CD4-positive, alpha-beta T cell (primary cell): Measurements from ENCODE around the gene CMPK2. TPM values are rescaled to one million over a fixed set of nuclear protein-coding genes. Genes with fewer than 3 reads are reported as not detected.

ENCODE experiments used
- ATAC-seq: fragments of 200-7000 bp; cut with Tn5 transposase; one replicate; pipeline ENCODE4 v1.10.0; 2022; ENCODE audit warnings: mild to moderate bottlenecking; ENCODE audit not compliant: poor library complexity
- CTCF ChIA-PET: fragments of 350-600 bp; sonication (Branson Sonifier 250); formaldehyde crosslinking; loops from one replicate; lab custom pipeline; 2021; ENCODE audit warnings: antibody characterized with exemption, inconsistent platforms; lab: Charles Lee
- POLR2A ChIA-PET: fragments of 350-600 bp; sonication (Branson Sonifier 250); formaldehyde crosslinking; loops from one replicate; lab custom pipeline; 2021; ENCODE audit warnings: antibody characterized with exemption, inconsistent platforms; lab: Charles Lee
- DNase-seq, 14 experiments: peaks; one replicate each; pipeline ENCODE4 v3.0.0-alpha.2; 2013 to 2020; ENCODE audit warnings: mixed read lengths in 2 of 14
- H3K27ac ChIP-seq, 2 donors: one replicate each; pipeline versions ENCODE4 v1.5.1 to v1.7.0; 2013; ENCODE audit warnings: low read length in 2 of 2, low read depth in 1 of 2, mild to moderate bottlenecking in 1 of 2
- H3K27me3 ChIP-seq, 2 experiments: 1 replicate in 1 of 2; 2 replicates in 1 of 2; pipeline versions ENCODE4 v1.6.1 to v1.7.0; 2013; ENCODE audit warnings: low read length in 2 of 2, control low read depth in 1 of 2, mild to moderate bottlenecking in 1 of 2, moderate library complexity in 1 of 2; ENCODE audit not compliant: insufficient read depth in 2 of 2, control insufficient read depth in 1 of 2
- H3K36me3 ChIP-seq: one replicate; pipeline ENCODE4 v1.6.1; 2013; ENCODE audit warnings: low read length, control low read depth; ENCODE audit not compliant: insufficient read depth
- H3K4me1 ChIP-seq: one replicate; pipeline ENCODE4 v1.6.1; 2013; ENCODE audit warnings: low read length, control low read depth; ENCODE audit not compliant: insufficient read depth
- H3K4me3 ChIP-seq: one replicate; pipeline ENCODE4 v1.5.1; 2013; ENCODE audit warnings: mild to moderate bottlenecking, low read length, moderate library complexity
- H3K9me3 ChIP-seq, 2 experiments: 1 replicate in 1 of 2; 2 replicates in 1 of 2; pipeline versions ENCODE4 v1.6.1 to v1.7.0; 2013; ENCODE audit warnings: low read length in 2 of 2, mild to moderate bottlenecking in 2 of 2, control low read depth in 1 of 2, moderate library complexity in 1 of 2; ENCODE audit not compliant: control insufficient read depth in 1 of 2, insufficient read depth in 1 of 2
- H3K27ac Mint-ChIP-seq: one replicate; pipeline ENCODE4 v1.8.0; 2020; ENCODE audit warnings: mixed read lengths
- H3K27me3 Mint-ChIP-seq: one replicate; pipeline ENCODE4 v1.8.0; 2021; ENCODE audit warnings: mixed read lengths
- H3K36me3 Mint-ChIP-seq: one replicate; pipeline ENCODE4 v1.8.0; 2021; ENCODE audit warnings: low read depth, mixed read lengths
- H3K4me1 Mint-ChIP-seq: one replicate; pipeline ENCODE4 v1.8.0; 2021; ENCODE audit warnings: low read depth, mixed read lengths
- H3K4me3 Mint-ChIP-seq: one replicate; pipeline ENCODE4 v1.8.0; 2020; ENCODE audit warnings: mild to moderate bottlenecking, mixed read lengths
- H3K9me3 Mint-ChIP-seq: one replicate; pipeline ENCODE4 v1.8.0; 2020; ENCODE audit warnings: mixed read lengths
- CTCF ChIP-seq: fragments of 200-600 bp; IDR thresholded peaks from one replicate; pipeline ENCODE4 v1.8.0; 2022; ENCODE audit warnings: antibody characterized with exemption, mild to moderate bottlenecking
- intact Hi-C, 2 experiments: fragments of 100-400 bp; cut with DNase I in 1 of 2; cut with micrococcal nuclease in 1 of 2; formaldehyde crosslinking; loops; one replicate each; pipeline versions ENCODE4 v1.15.1 to v1.9.0; 2023 to 2025; cut with DNase I, micrococcal nuclease
- total RNA-seq, 174 experiments: library from RNA in 2 of 174; stranded (reverse) in 2 of 174; gene quantifications; one replicate each; pipeline ENCODE4 v1.2.3 and lab custom pipeline; 2021 to 2026

The CMPK2 gene
- total RNA-seq, 2 experiments from 2014 or later, result 6.5 to 7.6 TPM

- no peaks in the 10 kb centered on the region for H3K27me3 Mint-ChIP-seq
These were observed 40.7 kb downstream of the CMPK2 start for GRCh38 chr2:6824962-6825361.

GRCh38 chr2:6823111-6823510 is 42.6 kb downstream of the CMPK2 start:
- CTCF ChIA-PET, result no interaction called here
- intact Hi-C loops, result no loop called here
- Mint-ChIP-seq H3K27me3 (no peaks in the 10 kb centered on the region), H3K4me1 (peaks cover 14% of the 10 kb centered on the region), H3K9me3 (no peaks in the 10 kb centered on the region), H3K36me3 (no peaks in the 10 kb centered on the region), H3K4me3 (no peak overlapping the region), H3K27ac (no peak overlapping the region)
- no peak for TF ChIP-seq CTCF
- DNase-seq (no peak), ATAC-seq (no peak)
- Histone ChIP-seq H3K36me3 (no peaks in the 10 kb centered on the region), H3K4me3 (no peak overlapping the region), H3K27me3 (no peaks in the 10 kb centered on the region), H3K4me1 (no peaks in the 10 kb centered on the region), H3K27ac (no peak overlapping the region), H3K9me3 (no peaks in the 10 kb centered on the region)
- POLR2A ChIA-PET, result no interaction called here

More at GRCh38 chr2:6824962-6825361, 40.7 kb downstream of the CMPK2 start:
- Histone ChIP-seq H3K27ac (no peak overlapping the region), H3K36me3 (no peaks in the 10 kb centered on the region), H3K27me3 (no peaks in the 10 kb centered on the region), H3K4me3 (no peak overlapping the region), H3K9me3 (no peaks in the 10 kb centered on the region), H3K4me1 (no peaks in the 10 kb centered on the region)
- H3K9me3 Mint-ChIP-seq, result no peaks in the 10 kb centered on the region
- H3K4me3 Mint-ChIP-seq, result no peak overlapping the region
- no peak for DNase-seq
- POLR2A ChIA-PET, result interaction anchor here (0.6 kb wide), 1 partner anchor 191 kb away, joined by 4 read pairs; no protein-coding TSS in a partner anchor
- H3K27ac Mint-ChIP-seq, result no peak overlapping the region
- TF ChIP-seq CTCF, result no peak
- peaks cover 2% of the 10 kb centered on the region for H3K36me3 Mint-ChIP-seq
- ATAC-seq, result no peak
- CTCF ChIA-PET, result no interaction called here
- peaks cover 17% of the 10 kb centered on the region for H3K4me1 Mint-ChIP-seq
- intact Hi-C loops, result loop anchor here in 1 of 2 experiments (5.0 kb wide), 1 partner anchor 42 kb away; the partner anchor contains the start of gene CMPK2

GRCh38 chr2:6822406-6822805 is 43.3 kb downstream of the CMPK2 start:
- Histone ChIP-seq H3K4me3 (no peak overlapping the region), H3K36me3 (no peaks in the 10 kb centered on the region), H3K9me3 (no peaks in the 10 kb centered on the region), H3K27ac (no peak overlapping the region), H3K4me1 (no peaks in the 10 kb centered on the region), H3K27me3 (peaks cover 0 to 4% of the 10 kb centered on the region in 2 experiments)
- DNase-seq, result no peak
- no peaks in the 10 kb centered on the region for H3K9me3 Mint-ChIP-seq
- TF ChIP-seq CTCF, result no peak
- no peaks in the 10 kb centered on the region for H3K36me3 Mint-ChIP-seq
- POLR2A ChIA-PET, result no interaction called here
- ATAC-seq, result no peak
- intact Hi-C loops, result no loop called here
- H3K4me3 Mint-ChIP-seq, result no peak overlapping the region
- H3K27ac Mint-ChIP-seq, result no peak overlapping the region
- CTCF ChIA-PET, result no interaction called here
- H3K27me3 Mint-ChIP-seq, result no peaks in the 10 kb centered on the region
- peaks cover 8% of the 10 kb centered on the region for H3K4me1 Mint-ChIP-seq
